ENCODE measurements around the gene MTHFSD.
A peak's percentile ranks its signal among the peaks of the same experiment; 100 is the strongest.

The MTHFSD gene

GRCh38 chr16:86581458-86581857 lies 26.4 kb upstream of the MTHFSD start:
- DNase-seq = no peak

- DNase-seq = no peak
These were observed 25.7 kb upstream of the MTHFSD start for GRCh38 chr16:86580791-86581170.

DNA sequence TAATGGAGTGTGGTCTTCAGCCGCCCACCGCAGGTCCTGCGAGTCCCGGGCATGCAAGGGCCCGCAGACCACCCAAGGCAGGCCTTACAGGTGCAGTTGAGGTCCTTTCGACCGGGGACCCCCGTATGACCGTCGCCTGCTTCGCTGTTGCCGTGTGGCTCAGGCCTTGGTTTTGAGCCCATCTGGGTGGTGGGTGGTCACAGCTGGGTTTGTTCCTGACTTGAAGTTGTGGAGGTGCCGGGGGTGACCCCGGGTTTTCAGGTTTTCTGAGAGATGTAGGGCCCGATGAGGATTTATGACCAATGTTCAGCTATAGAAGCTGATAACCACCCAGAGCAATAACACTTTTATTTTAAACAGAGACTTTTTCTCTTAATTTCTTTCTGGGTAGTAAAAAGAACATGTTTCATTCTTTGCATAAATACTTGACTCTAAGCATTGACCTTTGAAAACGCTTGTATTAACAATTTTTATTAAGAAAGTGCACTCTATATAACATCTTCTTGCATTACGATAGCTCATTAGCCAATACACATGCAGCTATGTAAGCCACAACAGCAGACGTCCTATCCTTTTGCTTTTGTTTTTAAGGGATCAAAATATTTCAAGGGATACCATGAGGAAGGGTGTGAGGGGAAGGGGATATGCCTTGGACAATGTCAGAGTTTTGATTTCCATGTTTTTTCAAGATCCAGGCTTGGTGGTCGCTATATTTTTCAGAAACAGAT lies 25.2 kb upstream of the MTHFSD start:
- DNase-seq = no peak

- no peak for DNase-seq
These were observed 24.4 kb upstream of the MTHFSD start for GRCh38 chr16:86579268-86580062.

- DNase-seq = no peak
These were observed 23.7 kb upstream of the MTHFSD start for GRCh38 chr16:86578611-86579267.

- no peak for DNase-seq
These were observed 23.1 kb upstream of the MTHFSD start, which contains the start of gene FOXL1 for GRCh38 chr16:86578061-86578599. TSS of gene FOXL1 (plus strand) at chr16:86578549. CDS start at chr16:86578724, 175 bp downstream.

- DNase-seq = no peak
These were observed 22.4 kb upstream of the MTHFSD start for GRCh38 chr16:86577314-86577971.

- DNase-seq = no peak
These were observed 21.7 kb upstream of the MTHFSD start for GRCh38 chr16:86576591-86577313.

- peak; percentile 39 to 48 for DNase-seq
These were observed 20.9 kb upstream of the MTHFSD start for GRCh38 chr16:86575754-86576557.

DNA sequence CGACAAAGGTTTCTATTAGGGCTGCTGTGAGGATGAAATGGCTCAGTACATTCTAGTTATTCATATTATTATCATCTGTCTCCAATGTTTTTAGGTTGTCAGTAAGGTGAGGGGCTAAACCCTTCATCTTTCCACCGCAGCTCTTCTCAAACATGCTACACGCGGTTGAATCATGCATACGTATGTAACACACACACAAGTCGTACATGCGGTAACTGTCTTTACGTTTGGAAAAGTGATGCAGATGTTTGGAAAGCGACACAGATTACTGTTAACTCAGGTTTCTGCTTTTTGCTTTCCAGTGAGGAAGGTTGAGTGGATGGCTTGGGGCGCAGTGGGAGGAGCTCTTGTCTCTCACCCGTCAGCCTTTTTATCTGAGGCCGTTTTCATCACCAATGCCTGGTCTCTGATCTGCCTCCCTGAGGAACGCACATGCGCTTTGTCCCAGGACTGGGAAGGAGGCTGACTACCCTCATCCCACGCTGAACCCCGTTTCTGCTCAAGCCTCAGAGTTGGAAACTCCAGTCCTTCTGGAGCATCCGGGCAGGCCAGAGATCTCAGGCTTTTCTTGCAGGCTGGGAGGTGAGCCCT lies 20.2 kb upstream of the MTHFSD start:
- DNase-seq = no peak

GRCh38 chr16:86574646-86575045 lies 19.6 kb upstream of the MTHFSD start:
- DNase-seq = no peak

DNA sequence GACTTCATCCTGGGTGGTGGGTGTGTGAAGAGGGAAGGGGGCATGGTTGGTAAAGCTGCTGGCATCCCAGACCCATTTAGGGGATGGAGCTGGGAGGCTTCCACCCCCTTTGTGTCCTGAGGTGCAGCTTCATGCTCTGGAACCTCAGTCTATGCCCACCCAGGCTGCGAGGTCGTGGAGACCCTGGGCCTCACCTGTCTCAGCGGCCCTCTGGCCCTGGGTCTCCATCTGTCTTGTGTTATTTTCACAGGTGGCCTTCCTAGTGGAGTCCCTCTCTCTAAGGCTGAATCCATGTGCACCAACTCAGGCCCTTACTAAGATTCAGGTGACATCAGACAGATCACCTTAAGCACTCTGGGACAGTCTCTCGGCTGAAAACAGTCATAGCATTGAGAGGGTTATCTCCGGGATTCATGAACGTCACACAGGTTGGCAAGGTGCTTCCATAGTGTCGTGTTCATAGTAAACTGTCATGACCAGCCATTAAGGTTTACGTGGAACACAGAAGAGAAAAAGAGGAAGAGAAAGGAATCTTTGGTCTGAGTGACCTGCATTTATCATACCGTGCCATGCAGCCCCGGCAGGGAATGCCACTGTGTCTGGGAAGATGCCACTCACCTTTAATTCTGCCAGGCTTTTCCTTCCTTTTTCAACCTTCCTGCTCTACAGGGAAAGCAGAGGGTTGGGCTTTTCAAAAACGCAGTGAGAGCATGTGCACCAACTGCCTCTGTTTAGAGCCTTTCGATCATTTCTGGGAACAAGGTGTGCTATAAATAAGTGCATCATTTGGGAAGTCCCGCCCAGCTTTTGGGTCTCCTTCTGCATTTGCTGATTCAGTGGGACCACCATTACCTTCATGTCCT lies 18.8 kb upstream of the MTHFSD start:
- no peak for DNase-seq

DNA sequence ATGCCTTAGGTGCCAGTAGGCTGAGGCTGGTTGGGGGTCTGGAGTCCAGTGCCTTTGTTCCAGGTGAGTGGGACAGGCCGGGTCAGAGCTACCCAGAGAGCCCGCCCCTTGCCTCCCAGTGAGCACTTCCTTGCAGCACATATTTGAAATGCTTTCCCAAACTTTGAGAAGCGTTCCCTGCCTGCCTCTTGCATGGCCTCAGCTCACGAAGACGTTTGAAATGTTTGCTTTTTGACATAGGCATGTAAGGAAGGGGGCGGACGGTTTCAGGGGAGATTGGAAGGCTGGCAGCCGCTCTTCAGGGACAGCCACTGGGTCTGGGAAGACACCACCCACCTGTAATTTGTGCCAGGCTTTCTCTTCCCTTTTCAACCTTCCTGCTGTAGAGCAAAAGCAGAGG lies 18.2 kb upstream of the MTHFSD start:
- DNase-seq = no peak

- DNase-seq = no peak
These were observed 17.6 kb upstream of the MTHFSD start for GRCh38 chr16:86572606-86573005.

DNA sequence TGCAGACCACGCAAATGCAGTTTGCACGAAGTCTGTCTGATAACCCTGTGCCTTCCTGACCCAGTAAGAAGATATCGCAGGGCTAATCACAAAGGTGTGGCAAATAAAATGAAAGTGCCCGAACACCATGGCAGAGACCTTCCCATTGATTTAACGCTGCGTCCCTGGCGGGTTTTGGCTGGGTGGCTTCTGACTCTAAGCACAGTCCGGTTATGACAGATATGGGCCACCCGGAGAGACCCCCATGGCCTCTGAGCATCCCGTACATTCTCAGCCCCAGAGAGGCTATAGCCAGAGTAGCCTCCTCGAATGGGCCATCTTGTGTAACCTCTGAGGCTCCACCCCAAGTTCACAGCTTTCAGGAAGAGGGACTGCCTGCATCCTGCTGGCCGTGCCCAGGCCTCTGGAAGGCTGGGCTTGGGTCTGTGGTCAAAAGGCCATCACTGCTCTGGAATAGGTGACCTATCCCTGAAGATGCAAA lies 17.0 kb upstream of the MTHFSD start:
- DNase-seq = no peak

- DNase-seq = no peak
These were observed 16.5 kb upstream of the MTHFSD start for GRCh38 chr16:86571530-86571915.

- DNase-seq = no peak
These were observed 15.8 kb upstream of the MTHFSD start for GRCh38 chr16:86570558-86571529.

GRCh38 chr16:86569701-86570447 lies 14.8 kb upstream of the MTHFSD start:
- DNase-seq = no peak

Measured in stimulated activated CD4-positive, alpha-beta T cell treated with anti-CD3 and anti-CD28 coated beads, Interleukin-2, amount 100 ng/mL, for 48 hours (primary cell).